ENCODE measurements around the gene LMO2.

The LMO2 gene

DNA sequence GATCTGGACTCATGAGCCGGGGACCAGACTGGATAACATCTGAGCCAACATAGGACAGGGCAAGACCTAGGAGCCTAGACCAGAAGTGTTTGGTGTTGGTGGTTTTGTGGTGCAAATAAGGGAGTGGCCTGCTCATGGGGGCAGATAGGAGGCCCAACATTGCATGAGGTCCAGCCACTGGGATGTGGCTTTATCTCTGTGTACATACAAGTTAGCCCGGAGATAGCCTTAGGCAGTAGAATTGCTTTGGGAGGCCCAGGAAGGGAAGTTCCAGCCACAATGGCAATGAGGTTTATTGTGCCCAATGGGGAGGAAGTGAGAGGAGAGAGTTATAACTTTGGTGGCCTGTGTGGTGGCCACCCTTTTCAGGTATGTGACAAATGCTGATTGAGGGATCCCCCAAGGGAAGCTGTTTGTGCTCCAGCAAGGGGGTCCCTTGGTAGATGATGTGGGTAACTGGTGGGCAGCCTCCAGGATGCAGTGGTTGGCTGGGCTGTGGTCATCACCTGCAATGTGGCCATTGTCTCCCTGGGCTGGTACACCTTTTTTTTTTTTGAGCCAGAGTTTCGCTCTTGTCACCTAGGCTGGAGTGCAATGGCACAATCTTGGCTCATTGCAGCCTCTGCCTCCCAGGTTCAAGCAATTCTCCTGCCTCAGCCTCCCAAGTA lies 6.4 kb downstream of the LMO2 start:
- DNase-seq = no peak

DNA sequence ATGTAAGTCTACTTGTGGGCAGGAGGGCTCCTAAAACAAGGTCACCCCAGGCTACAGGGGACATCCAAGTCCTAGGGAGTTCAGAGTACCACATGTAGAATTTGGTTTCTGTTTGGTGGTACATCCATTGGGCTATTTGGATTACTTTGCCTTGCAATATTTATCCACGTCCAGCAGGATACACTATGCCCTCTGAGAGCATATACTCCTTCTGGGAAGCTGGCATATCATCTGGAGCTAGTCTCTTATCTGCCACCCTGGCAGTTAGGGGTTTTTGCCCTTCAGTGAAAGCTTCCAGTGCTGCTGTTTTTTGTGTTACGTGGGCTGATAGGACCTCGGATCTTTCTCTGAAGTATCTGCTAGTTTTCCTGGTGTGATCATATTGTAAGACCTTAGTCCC lies 7.3 kb downstream of the LMO2 start:
- DNase-seq = no peak

DNA sequence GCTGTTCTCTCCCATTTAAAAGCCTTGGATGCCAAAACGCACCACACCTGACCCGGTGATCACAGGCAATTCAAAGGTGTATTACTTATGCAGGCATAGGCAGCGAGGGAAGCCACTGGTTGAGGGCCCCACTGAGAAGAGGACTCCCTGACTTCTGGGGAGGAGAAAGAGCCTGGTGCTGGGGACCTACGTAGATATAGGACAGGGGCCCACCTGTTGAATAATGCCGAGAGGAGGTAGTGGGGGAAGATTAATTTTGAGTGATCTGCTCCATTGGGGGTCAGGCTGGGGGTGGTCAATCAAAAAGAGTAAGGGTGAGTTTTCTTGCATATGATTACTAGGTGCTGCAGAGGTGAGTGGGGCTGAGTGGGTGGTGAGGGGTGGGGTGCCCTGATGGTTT lies 7.8 kb downstream of the LMO2 start:
- no peak for DNase-seq

DNA sequence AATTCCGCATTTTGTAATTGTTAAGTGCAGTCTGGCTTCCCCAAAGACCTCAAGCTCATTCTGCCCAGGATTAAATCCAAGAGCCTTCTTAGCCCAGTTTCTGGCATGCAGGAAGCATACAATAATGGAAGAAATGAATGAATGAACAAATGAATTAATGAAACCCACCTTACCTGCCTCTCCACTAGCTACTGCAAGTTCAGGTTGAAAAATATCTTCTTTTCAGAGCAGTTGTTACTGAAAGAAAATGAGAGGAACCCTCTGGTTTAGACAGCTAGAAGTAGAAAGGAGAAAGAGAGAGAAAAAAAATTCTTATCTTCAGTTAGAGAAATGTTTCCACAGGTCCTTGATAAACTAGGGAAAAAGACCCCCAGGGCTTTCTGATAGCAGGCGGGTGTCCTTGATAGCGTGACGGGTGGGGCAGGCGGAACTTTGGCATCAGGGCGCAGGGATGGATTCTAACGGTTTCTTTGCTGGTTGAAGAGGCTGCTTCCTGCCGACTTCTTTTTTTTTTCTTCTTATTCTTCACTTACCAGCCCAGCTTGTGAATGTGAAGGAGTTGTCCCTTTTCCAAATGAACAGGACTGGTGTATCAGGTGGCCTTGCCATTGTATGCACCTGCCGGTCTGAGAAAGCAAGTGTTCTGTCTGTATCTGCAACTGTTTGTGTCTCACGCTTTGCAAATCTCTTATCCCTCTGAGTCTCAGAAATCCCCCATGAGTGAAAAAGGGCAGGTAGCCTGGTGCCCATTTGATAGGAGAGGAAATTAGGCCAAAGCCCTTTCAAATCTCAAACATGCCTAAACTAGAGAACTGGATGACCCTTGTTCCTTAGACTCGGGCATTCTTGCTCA lies 10.0 kb downstream of the LMO2 start:
- DNase-seq = no peak

DNA sequence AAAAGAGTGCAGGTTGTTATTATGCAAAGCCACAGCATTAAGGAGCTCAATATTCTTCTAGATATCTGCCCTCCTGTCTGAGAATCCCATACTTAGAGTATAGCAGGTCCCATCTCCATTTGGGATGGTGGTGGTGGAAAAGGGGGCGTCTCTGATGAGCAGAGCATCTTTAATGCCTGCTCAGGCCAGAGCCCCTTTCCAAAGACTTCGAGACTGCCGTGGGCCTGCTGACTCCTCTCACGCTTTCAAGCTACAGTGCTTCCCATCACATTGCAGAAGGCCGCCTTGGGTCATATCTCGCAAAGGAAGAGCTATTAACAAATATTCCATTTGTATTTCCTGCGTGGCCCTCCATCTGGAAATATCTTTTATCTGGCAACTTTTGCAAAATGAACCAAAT lies 10.9 kb downstream of the LMO2 start:
- no peak for DNase-seq

DNA sequence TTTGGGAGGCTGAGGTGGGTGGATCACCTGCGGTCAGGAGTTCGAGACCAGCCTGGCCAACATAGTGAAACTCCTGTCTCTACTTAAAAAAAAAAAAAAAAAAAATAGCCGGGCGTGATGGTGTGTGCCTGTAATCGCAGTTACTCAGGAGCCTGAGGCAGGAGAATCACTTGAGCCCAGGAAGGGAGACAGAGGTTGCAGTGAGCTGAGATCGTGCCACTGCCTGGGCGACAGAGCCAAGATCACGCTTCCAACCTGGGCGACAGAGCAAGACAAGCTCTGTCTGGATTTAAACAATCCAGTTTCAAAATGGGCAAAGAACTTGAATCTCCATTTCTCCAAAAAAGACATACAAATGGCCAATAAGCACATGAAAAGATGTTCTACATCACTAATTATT lies 12.5 kb downstream of the LMO2 start:
- DNase-seq = no peak

DNA sequence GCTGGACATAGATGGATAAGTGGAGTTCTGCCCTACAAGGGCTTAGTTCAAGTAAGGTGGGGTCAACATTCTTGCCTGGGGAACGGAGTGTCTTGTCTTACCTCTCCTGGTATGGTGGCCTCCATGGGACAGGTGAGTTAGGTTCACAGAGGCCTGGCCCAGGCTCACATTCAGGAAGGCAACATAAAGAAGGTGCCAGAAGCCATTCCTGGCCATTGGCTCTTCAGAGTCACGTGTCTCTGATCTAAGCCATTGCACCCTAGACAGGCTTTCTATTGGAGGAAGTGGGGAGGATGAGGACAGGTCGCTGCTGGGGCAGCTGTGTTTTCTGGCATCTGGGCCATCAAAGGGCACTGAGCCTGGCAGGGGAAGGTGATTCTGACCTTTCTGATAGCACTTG lies 14.8 kb downstream of the LMO2 start:
- DNase-seq = no peak

DNA sequence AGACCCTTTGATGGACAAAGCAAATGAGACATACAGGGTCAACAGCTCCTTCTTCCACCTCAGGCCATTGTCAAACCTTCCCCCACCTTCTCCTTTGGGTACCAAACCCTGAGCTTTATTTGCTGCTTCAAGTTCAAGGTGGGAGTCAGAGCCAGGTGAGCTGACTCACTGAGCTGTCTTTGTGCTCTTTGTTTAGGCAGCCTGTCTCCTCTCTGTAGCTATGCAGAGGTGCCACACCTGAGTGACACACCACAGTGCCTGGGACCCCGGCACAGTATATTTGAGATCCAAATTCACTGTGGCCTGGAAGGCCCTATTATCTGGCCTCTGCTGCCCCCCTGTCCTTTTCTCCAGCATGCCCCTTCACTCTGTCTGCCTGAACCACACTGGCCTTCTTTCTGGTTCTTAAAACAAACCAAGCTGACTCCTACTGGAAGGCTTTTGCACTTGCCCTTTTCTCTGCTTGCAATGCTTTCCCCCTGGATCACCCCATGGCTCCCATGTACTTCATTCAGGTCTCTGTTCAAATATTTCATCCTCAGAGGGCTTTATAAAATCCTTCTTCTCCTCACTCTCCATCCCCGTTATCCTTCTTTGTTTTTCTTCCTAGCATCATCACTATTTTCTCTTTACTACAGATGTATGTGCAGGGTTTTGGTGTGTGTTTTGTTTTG lies 16.1 kb downstream of the LMO2 start:
- DNase-seq = no peak

DNA sequence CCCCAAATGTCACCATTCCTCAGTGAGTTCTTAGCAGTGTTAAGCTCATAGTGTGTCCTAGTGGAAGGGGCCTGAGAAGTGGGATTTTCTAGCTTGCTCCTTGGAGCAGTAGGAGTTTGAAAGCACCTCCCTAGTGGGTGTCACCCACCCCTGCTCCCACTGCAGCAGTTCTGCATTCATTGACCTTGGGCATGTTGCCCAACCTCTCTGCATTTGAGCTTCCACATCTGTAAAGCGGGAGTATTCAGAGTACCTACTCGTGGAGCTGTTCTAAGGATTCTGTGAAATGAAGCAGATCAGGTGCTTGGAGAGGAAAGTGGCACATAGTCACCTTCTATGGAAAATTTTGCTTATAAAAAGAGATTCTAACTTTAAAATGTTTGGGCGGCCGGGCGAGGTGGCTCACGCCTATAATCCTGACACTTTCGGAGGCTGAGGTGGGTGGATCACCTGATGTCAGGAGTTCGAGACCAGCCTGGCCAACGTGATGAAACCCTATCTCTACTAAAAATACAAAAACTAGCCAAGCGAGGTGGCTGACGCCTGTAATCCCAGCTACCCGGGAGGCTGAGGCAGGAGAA lies 16.9 kb downstream of the LMO2 start:
- DNase-seq = no peak

DNA sequence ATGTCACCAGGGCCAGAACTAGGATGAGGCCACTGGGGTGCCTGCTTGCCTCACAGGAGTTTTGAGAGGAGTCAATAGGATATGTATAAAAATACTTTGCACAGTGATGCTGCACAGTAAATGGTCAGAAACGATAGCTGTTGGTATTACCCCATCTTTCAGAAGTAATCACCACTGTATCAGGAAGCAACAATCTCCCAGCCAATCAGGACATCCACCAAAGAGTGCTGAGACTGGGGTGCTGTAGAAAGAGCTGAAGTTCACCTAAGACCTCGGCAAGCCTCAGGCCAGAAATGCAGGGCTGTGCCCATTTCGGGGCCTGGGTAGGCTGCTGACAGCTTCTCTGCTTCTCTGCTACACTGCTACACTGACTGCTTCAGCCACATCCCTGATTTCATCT lies 17.4 kb downstream of the LMO2 start:
- DNase-seq = no peak

DNA sequence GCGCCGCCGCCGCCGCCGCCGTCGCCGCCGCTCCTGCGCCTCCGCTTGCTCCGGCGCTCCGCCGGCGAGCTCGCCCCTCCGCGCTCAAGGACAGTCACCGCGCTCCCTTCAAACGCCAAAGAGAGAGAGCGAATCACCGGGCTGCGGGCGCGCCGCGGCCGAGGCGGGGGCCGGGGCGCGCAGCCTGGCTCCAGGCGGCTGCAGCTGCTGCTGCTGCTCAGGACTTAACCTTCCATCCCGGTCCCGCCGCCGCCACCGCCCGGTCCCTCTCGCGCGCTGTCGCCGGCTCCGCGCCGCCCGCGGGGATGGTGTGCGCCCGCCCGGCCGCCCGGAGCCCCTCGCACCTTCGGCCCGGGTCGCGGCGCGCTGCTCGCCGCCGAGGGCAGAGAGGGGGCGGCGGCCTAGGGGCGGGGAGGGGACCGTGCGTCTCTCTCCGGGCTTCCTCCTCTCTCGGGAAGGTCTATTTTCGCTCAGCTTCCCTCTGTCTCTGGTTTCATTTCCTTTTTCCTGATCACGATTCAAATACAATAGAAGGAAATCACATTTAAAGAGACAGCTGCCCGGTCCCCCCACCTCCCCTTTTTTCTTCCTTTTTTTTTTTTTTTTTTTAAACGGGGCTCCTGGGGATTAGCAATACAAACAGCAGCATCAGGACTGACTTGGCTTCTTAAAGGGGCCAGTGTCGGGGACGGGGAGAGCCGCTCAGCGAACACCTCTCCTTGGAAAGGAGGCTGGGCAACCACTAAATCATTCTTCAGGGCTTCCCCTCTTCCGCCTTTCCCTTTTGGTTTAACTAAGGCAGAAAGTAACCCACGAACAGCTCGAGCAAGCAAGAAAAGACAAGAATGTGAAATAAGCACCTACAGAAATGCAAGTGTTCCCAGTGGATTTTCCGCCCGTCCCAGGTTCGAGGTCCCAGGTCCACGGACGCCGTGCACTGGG lies 22.1 kb downstream of the LMO2 start:
- peak; percentile 28 for DNase-seq

DNA sequence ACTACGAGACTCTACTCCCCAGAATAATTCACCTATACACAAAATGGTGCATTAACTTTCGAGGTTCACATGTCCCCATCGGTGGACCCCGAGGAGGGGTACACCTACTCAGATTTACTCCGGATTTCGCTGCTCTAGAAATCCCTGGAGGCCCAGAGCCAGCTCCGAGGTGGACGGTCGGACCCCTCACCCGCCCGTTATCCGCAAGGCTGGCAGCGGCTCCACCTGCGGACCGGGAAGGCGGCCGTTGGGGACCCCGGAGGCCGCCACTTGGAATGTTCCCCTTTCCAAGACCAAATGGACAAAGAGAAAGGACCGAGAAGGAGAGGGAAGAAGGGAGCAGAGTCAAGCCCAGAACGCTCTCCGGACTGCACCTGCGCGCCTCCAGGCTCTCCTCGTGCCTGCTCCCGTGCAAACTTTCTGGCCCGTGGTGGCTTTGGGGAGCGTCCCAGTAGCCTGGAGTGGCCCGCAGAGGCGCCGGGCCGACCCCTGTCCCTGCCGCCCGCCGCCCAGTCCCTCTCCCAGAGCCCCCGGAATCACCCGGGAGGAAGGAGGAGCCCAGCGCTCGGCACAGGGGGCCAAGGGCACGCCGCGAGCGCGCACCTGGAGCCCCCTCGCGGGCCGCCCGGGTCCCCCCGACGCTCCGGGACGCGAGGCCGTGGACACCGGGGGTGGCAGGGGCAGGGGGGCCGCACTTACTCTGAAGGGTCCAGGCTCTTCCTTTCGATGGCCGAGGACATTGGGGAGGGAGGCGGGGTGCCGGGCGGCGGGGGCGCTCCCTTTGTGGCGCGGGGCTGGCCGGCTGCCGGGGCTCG lies 23.0 kb downstream of the LMO2 start:
- DNase-seq = no peak

DNA sequence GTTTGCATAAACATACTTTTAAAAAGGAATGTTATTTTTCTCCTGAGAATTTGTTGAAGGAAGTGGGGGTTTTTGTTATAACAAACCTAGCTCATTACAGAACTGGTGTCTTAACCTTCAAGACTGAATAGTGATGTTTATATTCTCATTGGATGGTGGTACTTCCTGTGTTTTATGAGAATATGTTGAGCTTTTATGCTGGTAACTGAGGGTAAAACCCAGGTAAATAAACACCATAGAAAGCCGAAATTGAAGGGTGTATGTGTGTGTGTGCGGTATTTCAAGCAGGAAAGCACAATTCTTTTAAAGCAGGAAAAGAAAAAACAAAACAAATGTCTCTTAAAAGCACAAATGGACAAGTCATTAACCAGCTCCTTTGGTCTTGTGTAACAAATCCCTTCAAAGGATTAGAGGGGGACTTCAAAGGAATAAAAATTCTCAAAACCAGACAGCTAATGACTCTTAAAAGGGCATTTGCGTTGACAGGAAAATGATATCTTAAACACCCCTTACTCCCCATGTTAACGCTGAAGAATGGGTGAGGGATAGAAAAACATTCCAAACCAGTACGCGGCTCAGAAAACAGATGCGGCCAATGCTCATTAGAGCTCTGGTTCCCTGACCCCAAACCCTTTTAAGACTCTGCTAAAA lies 23.8 kb downstream of the LMO2 start:
- no peak for DNase-seq

DNA sequence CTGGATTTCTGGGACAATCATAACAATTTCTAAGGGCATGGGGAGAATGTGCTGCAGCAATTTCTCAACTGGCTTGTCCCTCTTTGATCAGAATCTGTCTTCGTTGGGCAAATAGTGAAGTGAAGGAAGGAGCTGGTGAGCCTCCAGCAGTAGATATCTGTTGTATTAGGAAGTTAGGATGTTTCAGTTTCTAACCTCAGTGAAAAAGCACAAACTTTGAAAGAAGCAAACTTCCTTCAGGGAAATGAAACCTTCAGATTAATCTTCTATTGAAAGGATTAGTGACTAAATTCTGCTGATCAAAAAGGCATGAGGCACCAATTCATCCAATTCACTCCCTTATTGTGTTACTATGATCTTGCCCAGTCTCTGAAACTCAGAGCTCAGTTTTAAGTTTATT lies 24.3 kb downstream of the LMO2 start:
- DNase-seq = no peak

DNA sequence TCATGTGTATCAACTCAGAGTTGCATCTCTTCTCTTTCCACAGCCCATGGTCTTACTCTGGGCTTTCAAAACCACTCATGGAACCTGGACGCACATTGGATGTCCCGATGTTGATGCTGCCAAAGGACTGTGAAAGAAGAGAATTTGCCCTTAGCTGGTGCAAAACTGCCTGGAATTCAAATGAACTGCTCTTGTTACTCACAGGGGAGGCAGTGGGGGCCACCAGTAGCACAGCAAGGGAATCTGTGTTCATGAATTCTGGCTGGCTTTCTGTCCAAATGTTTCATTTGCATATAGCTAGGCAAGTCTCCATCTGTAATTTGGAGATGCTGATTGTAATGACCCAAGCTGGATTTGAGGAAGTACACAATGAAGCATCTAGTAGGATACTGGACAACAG lies 24.9 kb downstream of the LMO2 start:
- DNase-seq = no peak

DNA sequence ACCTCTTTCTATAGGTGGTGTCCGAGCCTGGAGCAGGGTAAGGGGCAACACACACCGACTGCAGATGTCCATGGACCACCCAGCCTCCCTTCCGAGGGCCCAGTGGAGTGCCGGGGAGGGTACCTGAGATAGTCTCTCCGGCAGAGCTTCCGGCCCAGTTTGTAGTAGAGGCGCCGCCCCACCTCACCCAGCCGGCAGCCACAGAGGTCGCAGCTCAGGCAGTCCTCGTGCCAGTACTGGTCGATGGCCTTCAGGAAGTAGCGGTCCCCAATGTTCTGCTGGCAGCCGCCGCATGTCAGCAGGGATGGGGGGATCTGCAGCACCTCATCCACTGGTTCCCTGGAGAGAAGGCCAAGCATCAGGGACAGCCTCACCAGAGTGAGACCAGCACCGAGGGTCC lies 27.4 kb downstream of the LMO2 start:
- no peak for DNase-seq

DNA sequence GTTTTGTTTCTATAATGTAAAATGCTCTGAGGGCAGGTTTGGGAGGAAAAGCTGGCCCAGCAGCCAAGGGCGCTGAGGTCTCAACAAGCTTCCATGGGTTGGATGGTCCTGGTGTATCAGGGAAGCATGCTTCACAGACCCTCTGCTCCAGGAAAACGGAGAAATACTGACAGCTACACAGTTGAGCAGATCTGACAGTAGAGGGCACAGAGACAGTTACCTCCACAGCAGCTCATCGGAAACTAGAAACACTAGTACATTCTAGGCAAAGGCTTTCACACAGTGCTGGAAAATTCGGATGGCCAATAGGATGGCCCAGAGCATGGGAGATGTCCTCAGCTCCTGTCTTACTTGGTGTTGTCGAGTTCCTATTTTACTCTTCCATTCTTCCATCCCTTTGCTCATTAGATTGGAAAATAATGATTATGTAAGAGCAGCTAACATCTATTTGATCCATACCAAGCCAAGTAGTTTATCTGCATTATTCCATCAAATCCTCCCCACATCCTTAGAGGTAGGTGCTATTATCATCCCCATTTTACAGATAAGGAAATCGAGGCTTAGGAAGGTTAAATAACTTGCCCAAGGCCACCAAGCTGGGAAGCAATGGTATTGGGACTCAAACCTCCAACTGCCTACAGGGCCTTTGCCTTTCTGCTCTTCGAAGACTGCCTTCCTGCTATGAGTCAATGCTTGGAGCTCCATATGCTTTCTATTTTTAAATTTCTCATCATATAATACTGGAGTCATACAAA lies 28.3 kb downstream of the LMO2 start:
- DNase-seq = no peak

DNA sequence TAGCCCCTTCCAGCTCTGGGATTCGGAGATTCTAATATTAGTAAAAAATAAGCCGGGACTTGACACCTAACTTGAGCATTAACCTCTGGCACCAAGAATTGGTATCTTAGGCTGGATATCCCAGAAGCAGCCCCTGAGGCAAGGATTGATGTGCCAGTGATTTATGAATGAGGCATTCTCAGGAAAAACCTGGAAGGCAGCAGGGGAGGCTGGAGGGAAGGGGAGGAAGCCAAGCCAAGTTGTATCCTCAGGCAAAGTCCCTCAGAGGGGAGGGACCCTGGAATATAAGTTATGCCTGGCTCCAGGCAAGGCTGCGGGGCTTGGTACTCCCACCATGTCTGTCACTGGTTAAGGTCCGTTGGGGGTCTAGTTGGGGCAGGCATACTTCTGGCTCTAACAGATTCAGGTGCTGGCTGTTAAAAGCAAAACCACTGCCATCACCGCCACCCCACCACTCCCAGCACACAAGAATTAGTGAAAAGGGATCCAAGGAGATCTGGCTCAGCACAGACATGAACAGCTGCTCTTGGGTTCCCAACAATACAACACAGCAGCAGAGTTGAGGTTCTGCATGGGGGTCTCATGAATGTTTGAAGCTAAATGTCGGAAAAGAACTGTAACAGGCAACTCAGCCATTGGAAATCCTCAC lies 29.8 kb downstream of the LMO2 start:
- DNase-seq = no peak

DNA sequence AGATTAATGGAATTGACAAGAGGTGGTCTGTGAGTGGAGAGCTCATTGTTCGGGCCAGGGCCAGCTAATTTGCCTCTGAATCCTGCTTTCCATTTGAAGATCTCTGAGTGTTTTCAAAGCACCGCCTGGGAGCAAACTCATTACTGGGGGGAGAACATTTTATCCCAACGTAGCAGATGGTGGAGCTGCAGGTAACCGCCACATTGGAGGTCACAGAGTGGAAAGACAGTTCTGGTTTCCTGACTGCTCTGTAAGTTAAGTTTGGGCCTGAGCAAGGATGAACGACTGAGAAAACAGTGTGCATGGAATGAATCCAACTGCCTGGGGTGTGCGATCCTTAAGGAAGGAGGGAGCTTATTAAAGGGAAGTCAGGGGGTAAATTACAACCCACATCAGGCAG lies 30.5 kb downstream of the LMO2 start:
- DNase-seq = no peak

DNA sequence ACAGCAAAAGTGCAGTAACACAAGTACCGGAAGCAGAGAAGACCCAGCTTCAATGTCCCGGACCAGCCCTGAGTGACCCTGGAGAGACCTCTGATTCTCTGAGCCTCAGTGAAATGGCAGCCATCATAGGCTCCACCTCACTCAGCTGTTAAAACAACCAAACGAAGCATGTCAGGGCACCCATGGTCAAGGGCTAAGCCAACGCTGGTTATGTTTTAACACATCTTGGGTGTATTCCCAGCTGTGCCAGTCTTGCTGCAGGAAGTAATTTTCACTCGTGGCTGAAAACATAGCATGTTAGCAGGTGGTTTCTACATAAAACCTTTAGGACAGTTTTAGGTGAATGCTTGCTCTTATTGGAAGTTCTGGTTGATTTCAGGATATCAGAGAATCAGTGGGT lies 30.9 kb downstream of the LMO2 start:
- DNase-seq = no peak

Data from NCI-H1417 treated with DMSO at 0.1 percent for 48 hours (cell line).